Endothelial cell of umbilical vein (primary cell): ENCODE data around the gene PLD1. TPM values are rescaled to one million over a fixed set of nuclear protein-coding genes. Genes with fewer than 3 reads are reported as not detected.

Experiments
- BruUV-seq: library from RNA; stranded (reverse); fragments of 400-500 nt; replicated peaks from 2 replicates; lab custom pipeline; 2021; lab: Mats Ljungman, UMichigan
- CTCF ChIA-PET: fragments of 300-600, 350-600 bp; sonication (Branson Sonifier 250); formaldehyde crosslinking; loops from one replicate; lab custom pipeline; 2021; ENCODE audit warnings: antibody characterized with exemption, inconsistent platforms; lab: Charles Lee
- POLR2A ChIA-PET: fragments of 300-600, 350-600 bp; sonication (Branson Sonifier 250); formaldehyde crosslinking; loops from one replicate; lab custom pipeline; 2021; ENCODE audit warnings: antibody characterized with exemption, inconsistent platforms; lab: Charles Lee
- DNase-seq: peaks from one replicate; pipeline ENCODE4 v3.0.0-alpha.2; 2011; ENCODE audit warnings: low read depth, low spot score
- FAIRE-seq: peaks from 2 replicates; lab custom pipeline; 2011; peaks lifted over from hg19 to GRCh38; lab: Jason Lieb, UNC
- H2AFZ ChIP-seq: 2 replicates; pipeline ENCODE4 v1.6.0; 2012; ENCODE audit warnings: low read depth, low read length, control low read depth, inconsistent platforms
- H3K27ac ChIP-seq: 2 replicates; pipeline ENCODE4 v1.5.1; 2011; ENCODE audit warnings: low read depth, mild to moderate bottlenecking, control low read depth, low read length, moderate library complexity; ENCODE audit not compliant: insufficient read depth
- H3K27me3 ChIP-seq, 2 experiments: 2 replicates each; pipeline versions ENCODE4 v1.6.0 to v1.6.1; 2011; ENCODE audit warnings: low read length in 2 of 2, mixed read lengths in 1 of 2; ENCODE audit not compliant: control insufficient read depth in 2 of 2, insufficient read depth in 2 of 2
- H3K36me3 ChIP-seq, 2 experiments: 2 replicates in 1 of 2; 3 replicates in 1 of 2; pipeline ENCODE4 v1.5.1; 2011; ENCODE audit warnings: low read length in 2 of 2, mild to moderate bottlenecking in 1 of 2, moderate library complexity in 1 of 2; ENCODE audit not compliant: control insufficient read depth in 2 of 2, insufficient read depth in 2 of 2; ENCODE audit errors: extremely low read depth in 1 of 2
- H3K4me1 ChIP-seq: 3 replicates; pipeline ENCODE4 v1.5.1; 2011; ENCODE audit warnings: mild to moderate bottlenecking, low read length; ENCODE audit not compliant: control insufficient read depth, insufficient read depth; ENCODE audit errors: extremely low read depth
- H3K4me2 ChIP-seq: 2 replicates; pipeline ENCODE4 v1.6.1; 2011; ENCODE audit warnings: low read length, control low read depth, mixed read lengths; ENCODE audit not compliant: insufficient read depth
- H3K4me3 ChIP-seq, 3 experiments: fragments of 200-600 bp in 1 of 3; sonication (generic), shearing (Covaris generic) in 1 of 3; replicated peaks in 1 of 3; 2 replicates each; pipeline ENCODE4 v1.5.1; 2011 to 2016; ENCODE audit warnings: control low read depth in 3 of 3, low read length in 3 of 3, mild to moderate bottlenecking in 2 of 3, inconsistent platforms in 1 of 3, low read depth in 1 of 3, moderate library complexity in 1 of 3; ENCODE audit not compliant: insufficient read depth in 1 of 3
- H3K79me2 ChIP-seq: 2 replicates; pipeline ENCODE4 v1.6.0; 2012; ENCODE audit warnings: low read length, inconsistent platforms; ENCODE audit not compliant: control insufficient read depth, insufficient read depth
- H3K9ac ChIP-seq: replicated peaks from 2 replicates; pipeline ENCODE3; 2011; ENCODE audit warnings: low read length, control low read depth; ENCODE audit not compliant: insufficient read depth; ENCODE audit errors: extremely low read depth
- H3K9me1 ChIP-seq: replicated peaks from 3 replicates; pipeline ENCODE4 v1.6.0; 2011; ENCODE audit warnings: mild to moderate bottlenecking, low read length; ENCODE audit not compliant: control insufficient read depth, insufficient read depth; ENCODE audit errors: extremely low read depth
- H3K9me3 ChIP-seq: replicated peaks from 2 replicates; pipeline ENCODE4 v1.5.1; 2012; ENCODE audit warnings: low read length, inconsistent platforms; ENCODE audit not compliant: control insufficient read depth, insufficient read depth
- H4K20me1 ChIP-seq: replicated peaks from 2 replicates; pipeline ENCODE3; 2011; ENCODE audit warnings: mild to moderate bottlenecking, low read length; ENCODE audit not compliant: control insufficient read depth, insufficient read depth; ENCODE audit errors: extremely low read depth
- CTCF ChIP-seq, 2 donors: IDR thresholded peaks; 1 replicate in 1 of 2; 2 replicates in 1 of 2; pipeline ENCODE4 v1.5.1; 2011; ENCODE audit warnings: low read length in 2 of 2, mild to moderate bottlenecking in 2 of 2, moderate library complexity in 2 of 2, control low read depth in 1 of 2, inconsistent platforms in 1 of 2, low read depth in 1 of 2; ENCODE audit not compliant: insufficient read depth in 1 of 2; ENCODE audit errors: extremely low read depth in 1 of 2
- EZH2 ChIP-seq: IDR thresholded peaks from 2 replicates; pipeline ENCODE4 v1.6.1; 2012; ENCODE audit warnings: borderline replicate concordance, low read depth, mild to moderate bottlenecking, moderate library complexity, low read length, inconsistent platforms; ENCODE audit not compliant: severe bottlenecking
- JUN ChIP-seq: IDR thresholded peaks from 2 replicates; pipeline ENCODE4 v1.6.1; 2011; ENCODE audit warnings: borderline replicate concordance, low read depth; ENCODE audit not compliant: insufficient read length, insufficient read depth
- MAX ChIP-seq: IDR thresholded peaks from 2 replicates; pipeline ENCODE4 v1.6.1; 2011; ENCODE audit not compliant: insufficient read depth, insufficient read length
- MYC ChIP-seq: IDR thresholded peaks from one replicate; pipeline ENCODE4 v1.6.1; 2011; ENCODE audit warnings: mild to moderate bottlenecking, low read depth, low read length
- POLR2A ChIP-seq: IDR thresholded peaks from 2 replicates; pipeline ENCODE4 v1.6.1; 2012; ENCODE audit warnings: low read depth, mild to moderate bottlenecking, control low read depth, low read length
- dilution Hi-C: fragments of 300-500 bp; cut with MboI; formaldehyde crosslinking; loops from one replicate; pipeline ENCODE4 v1.15.0; 2019; ENCODE audit warnings: low sequenced_read_pairs; ENCODE audit not compliant: extremely low pct_ligation_motif_present
- intact Hi-C: fragments of 100-400 bp; cut with micrococcal nuclease; formaldehyde crosslinking; loops from one replicate; pipeline ENCODE4 v1.10.0; 2022
- polyA plus RNA-seq, 4 experiments: library from polyadenylated mRNA; depleted of rRNA in 3 of 4; stranded (reverse) in 3 of 4; unstranded in 1 of 4; fragments of >200 nt; gene quantifications; 2 replicates each; pipeline versions ENCODE4 v1.2.1 to v1.2.3, GENCODE V29; 2011 to 2012; ENCODE audit warnings: missing spikeins in 1 of 4
- total RNA-seq: library from RNA; stranded (reverse); gene quantifications from 2 replicates; pipeline ENCODE4 v1.2.3, GENCODE V29; 2021

The PLD1 gene
- total and polyA plus RNA-seq, 2 donors (not counting 3 experiments of a cell fraction or from before 2014, with no cell fraction given), result 42.0 to 108 TPM

- Histone ChIP-seq H3K9me1 (no peaks in the 10 kb centered on the region), H4K20me1 (no peaks in the 10 kb centered on the region), H3K4me2 (no peak overlapping the region), H3K9ac (no peak overlapping the region), H3K27me3 (no peaks in the 10 kb centered on the region), H2AFZ (no peak overlapping the region), H3K4me1 (no peaks in the 10 kb centered on the region), H3K27ac (no peak overlapping the region), H3K9me3 (no peaks in the 10 kb centered on the region), H3K79me2 (no peaks in the 10 kb centered on the region), H3K36me3 (peaks cover 7 to 13% of the 10 kb centered on the region in 2 experiments), H3K4me3 (no peak overlapping the region)
- no peak for FAIRE-seq
- intact Hi-C loops (no loop called here), dilution Hi-C loops (no loop called here)
- TF ChIP-seq JUN (no peak), MAX (no peak), CTCF (IDR thresholded peaks at IDR 0.05; ENCODE audit: extremely low read depth in 1 of 2, insufficient read depth in 1 of 2, low read depth in 1 of 2, low read length in 2 of 2) (no peak), POLR2A (no peak), EZH2 (no peak), MYC (no peak)
- POLR2A ChIA-PET, result no interaction called here
- no peak for DNase-seq
- no TSS peak for BruUV-seq
- CTCF ChIA-PET, result interaction anchor here (0.6 to 4.2 kb wide), 4 partner anchors 10 to 389 kb away, joined by 3 to 17 read pairs (median 3); no protein-coding TSS in a partner anchor
These were observed 156.6 kb downstream of the PLD1 start for GRCh38 chr3:171653701-171654100.
